ENCODE measurements around the gene SULT1A2.
"Not testable (repeated sequence)": the region's sequence is repeated elsewhere in the genome, so short reads cannot be mapped to it uniquely, and the experiment has no call there.

SULT1A2 gene

GRCh38 chr16:28617874-28618273, 21.0 kb upstream of the SULT1A2 start:
- H3K4me1 ChIP-seq (ENCODE audit: insufficient read depth, low read length): 0 out of 2 replicates have a peak, but pooled peaks cover 12% of the 10 kb centered on the region
- no peaks in the 10 kb centered on the region for H3K9me3 ChIP-seq (ENCODE audit: insufficient read depth, low read depth, low read length)
- no peaks in the 10 kb centered on the region for H3K36me3 ChIP-seq (ENCODE audit: insufficient read depth, low read length)
- H3K9ac ChIP-seq (ENCODE audit: low read depth, low read length): peak overlapping the region; percentile 20; the same call in 1 of the 2 replicates
- no peaks in the 10 kb centered on the region for H3K27me3 ChIP-seq (ENCODE audit: insufficient read depth, low read length)
- no peak overlapping the region for H3K4me3 ChIP-seq (ENCODE audit: low read length)
- 51% methylated on average over 4 of the region's 4 CpGs for WGBS
- H3K27ac ChIP-seq (ENCODE audit: low read depth, low read length): peak overlapping the region; percentile 67; the same call in 1 of the 2 replicates

- Histone ChIP-seq H3K9ac (ENCODE audit: low read depth, low read length) (no peak overlapping the region), H3K4me3 (ENCODE audit: low read length) (no peak overlapping the region), H3K27ac (ENCODE audit: low read depth, low read length) (no peak overlapping the region), H3K4me1 (ENCODE audit: insufficient read depth, low read length) (0 out of 2 replicates have a peak, but pooled peaks cover 7% of the 10 kb centered on the region), H3K27me3 (ENCODE audit: insufficient read depth, low read length) (no peaks in the 10 kb centered on the region), H3K36me3 (ENCODE audit: insufficient read depth, low read length) (no peaks in the 10 kb centered on the region), H3K9me3 (ENCODE audit: insufficient read depth, low read depth, low read length) (no peaks in the 10 kb centered on the region)
- WGBS: 93% methylated on average over 7 of the region's 7 CpGs
Observed at GRCh38 chr16:28616636-28617035, 19.8 kb upstream of the SULT1A2 start.

- WGBS: 91% methylated on average over 7 of the region's 7 CpGs
- H3K9me3 ChIP-seq (ENCODE audit: insufficient read depth, low read depth, low read length); H3K36me3 ChIP-seq (ENCODE audit: insufficient read depth, low read length); H3K4me3 ChIP-seq (ENCODE audit: low read length); H3K27ac ChIP-seq (ENCODE audit: low read depth, low read length); H3K9ac ChIP-seq (ENCODE audit: low read depth, low read length); H3K4me1 ChIP-seq (ENCODE audit: insufficient read depth, low read length); H3K27me3 ChIP-seq (ENCODE audit: insufficient read depth, low read length): not testable (repeated sequence)
Observed at GRCh38 chr16:28616224-28616577, 19.4 kb upstream of the SULT1A2 start.

DNA sequence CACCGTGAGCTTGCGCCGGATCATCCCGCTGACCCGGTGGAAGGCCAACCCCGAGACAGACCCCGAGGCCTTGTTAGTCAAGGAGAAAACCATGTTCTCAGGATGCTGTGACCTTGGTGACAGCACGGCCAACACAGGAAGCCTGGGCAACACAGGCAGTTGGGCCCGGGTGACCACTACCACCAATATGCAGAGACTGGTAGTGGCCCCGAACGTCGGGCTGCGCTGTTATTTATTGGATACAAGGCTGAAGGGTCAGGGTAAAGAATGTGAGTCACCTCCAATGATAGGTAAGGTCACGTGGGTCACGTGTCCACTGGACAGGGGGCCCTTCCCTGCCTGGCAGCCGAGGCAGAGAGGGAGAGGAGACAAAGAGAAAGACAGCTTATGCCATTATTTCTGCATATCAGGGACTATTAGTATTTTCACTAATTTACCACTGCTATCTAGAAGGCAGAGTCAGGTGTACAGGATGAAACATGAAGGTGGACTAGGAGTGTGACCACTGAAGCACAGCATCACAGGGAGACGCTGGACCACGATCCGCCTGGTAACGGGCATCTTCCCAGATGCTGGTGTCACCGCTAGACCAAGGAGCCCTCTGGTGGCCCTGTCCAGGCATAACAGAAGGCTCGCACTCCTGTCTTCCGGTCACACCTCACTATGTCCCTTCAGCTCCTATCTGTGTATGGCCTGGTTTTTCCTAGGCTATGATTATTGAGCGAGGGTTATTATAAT, 18.8 kb upstream of the SULT1A2 start:
- not testable (repeated sequence) for H3K27me3 ChIP-seq (ENCODE audit: insufficient read depth, low read length); H3K27ac ChIP-seq (ENCODE audit: low read depth, low read length); H3K36me3 ChIP-seq (ENCODE audit: insufficient read depth, low read length); H3K9me3 ChIP-seq (ENCODE audit: insufficient read depth, low read depth, low read length); H3K9ac ChIP-seq (ENCODE audit: low read depth, low read length); H3K4me1 ChIP-seq (ENCODE audit: insufficient read depth, low read length); H3K4me3 ChIP-seq (ENCODE audit: low read length)
- 60% methylated on average over 13 of the region's 24 CpGs for WGBS

DNA sequence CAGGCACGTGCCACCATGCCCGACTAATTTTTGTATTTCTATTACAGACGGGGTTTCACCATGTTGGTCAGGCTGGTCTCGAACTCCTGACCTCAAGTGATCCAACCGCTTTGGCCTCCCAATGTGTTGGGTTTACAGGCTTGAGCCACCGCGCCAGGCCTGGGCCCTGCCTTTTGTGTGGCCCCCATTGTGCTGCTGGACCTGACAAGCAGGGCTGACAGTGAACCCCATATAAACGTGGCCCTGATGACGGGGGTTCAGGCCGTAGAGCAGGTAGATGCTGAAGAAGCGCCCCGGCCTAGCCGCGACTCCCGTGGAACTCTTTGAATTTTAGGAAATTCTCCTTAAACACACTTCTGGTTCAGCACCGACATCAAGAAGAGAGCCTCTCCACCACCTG, 17.7 kb upstream of the SULT1A2 start:
- H3K4me3 ChIP-seq (ENCODE audit: low read length); H3K27ac ChIP-seq (ENCODE audit: low read depth, low read length); H3K27me3 ChIP-seq (ENCODE audit: insufficient read depth, low read length); H3K36me3 ChIP-seq (ENCODE audit: insufficient read depth, low read length); H3K9me3 ChIP-seq (ENCODE audit: insufficient read depth, low read depth, low read length); H3K9ac ChIP-seq (ENCODE audit: low read depth, low read length): not testable (repeated sequence)
- H3K4me1 ChIP-seq (ENCODE audit: insufficient read depth, low read length): 0 out of 2 replicates have a peak, but pooled peaks cover 15% of the 10 kb centered on the region
- 91% methylated on average over 9 of the region's 16 CpGs for WGBS

- peaks cover 21% of the 10 kb centered on the region; the same call in 1 of the 2 replicates for H3K4me1 ChIP-seq (ENCODE audit: insufficient read depth, low read length)
- not testable (repeated sequence) for H3K27ac ChIP-seq (ENCODE audit: low read depth, low read length); H3K36me3 ChIP-seq (ENCODE audit: insufficient read depth, low read length); H3K4me3 ChIP-seq (ENCODE audit: low read length); H3K27me3 ChIP-seq (ENCODE audit: insufficient read depth, low read length); H3K9me3 ChIP-seq (ENCODE audit: insufficient read depth, low read depth, low read length); H3K9ac ChIP-seq (ENCODE audit: low read depth, low read length)
- WGBS: no CpG with 5 or more reads among the region's 26 CpGs
Observed at GRCh38 chr16:28613912-28614311, 17.1 kb upstream of the SULT1A2 start.

DNA sequence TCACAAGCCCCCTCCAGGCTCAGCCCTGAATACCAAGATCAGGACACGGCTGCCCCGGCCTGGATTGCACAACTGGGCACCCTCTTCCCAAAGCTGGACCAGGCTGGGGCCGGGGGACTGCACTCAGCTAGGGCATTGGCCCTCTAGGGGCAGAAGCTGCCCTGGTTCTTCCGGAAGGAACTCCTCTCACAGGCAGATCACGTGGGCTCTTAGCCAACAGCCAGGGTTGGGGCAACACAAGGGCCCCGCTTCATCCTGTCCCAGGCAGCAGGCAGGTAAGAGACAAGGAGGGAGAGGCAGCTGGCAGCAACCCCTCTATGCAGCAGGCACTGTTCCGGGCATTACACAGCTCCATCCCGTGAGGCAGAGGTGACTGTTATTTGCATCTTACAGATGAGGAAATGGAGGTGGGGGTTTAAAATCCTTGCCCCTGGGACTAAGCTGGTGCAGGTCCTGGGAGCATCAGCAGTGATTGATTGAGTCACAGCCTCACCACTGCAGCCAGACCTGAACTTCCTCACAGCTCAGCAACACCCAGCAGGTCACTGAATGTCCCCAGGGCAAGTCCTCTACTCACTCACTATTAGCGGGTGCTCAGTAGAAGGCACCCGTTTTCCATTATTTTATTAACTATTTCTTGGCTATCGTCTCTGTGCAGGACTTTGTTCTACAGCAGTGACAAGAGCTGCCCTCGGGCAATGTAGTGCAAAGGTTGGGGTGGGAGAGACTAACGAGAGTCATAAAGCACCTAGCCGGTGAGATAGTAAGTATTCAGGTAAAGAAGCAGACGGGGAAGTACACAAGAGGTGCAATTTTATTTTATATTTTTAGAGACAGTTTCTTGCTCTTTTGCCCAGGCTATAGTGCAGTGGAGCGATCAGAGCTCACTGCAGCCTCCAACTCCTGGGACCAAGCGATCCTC, 15.8 kb upstream of the SULT1A2 start:
- not testable (repeated sequence) for H3K9me3 ChIP-seq (ENCODE audit: insufficient read depth, low read depth, low read length); H3K36me3 ChIP-seq (ENCODE audit: insufficient read depth, low read length); H3K9ac ChIP-seq (ENCODE audit: low read depth, low read length); H3K27ac ChIP-seq (ENCODE audit: low read depth, low read length); H3K4me3 ChIP-seq (ENCODE audit: low read length); H3K27me3 ChIP-seq (ENCODE audit: insufficient read depth, low read length)
- peaks cover 16% of the 10 kb centered on the region; the same call in 1 of the 2 replicates for H3K4me1 ChIP-seq (ENCODE audit: insufficient read depth, low read length)
- WGBS: no CpG with 5 or more reads among the region's 17 CpGs

- Histone ChIP-seq H3K27me3 (ENCODE audit: insufficient read depth, low read length) (no peaks in the 10 kb centered on the region), H3K36me3 (ENCODE audit: insufficient read depth, low read length) (no peaks in the 10 kb centered on the region), H3K9ac (ENCODE audit: low read depth, low read length) (no peak overlapping the region), H3K4me3 (ENCODE audit: low read length) (no peak overlapping the region), H3K9me3 (ENCODE audit: insufficient read depth, low read depth, low read length) (no peaks in the 10 kb centered on the region), H3K27ac (ENCODE audit: low read depth, low read length) (no peak overlapping the region), H3K4me1 (ENCODE audit: insufficient read depth, low read length) (peaks cover 16% of the 10 kb centered on the region; the same call in 1 of the 2 replicates)
- WGBS: 87% methylated on average over 10 of the region's 10 CpGs
Observed at GRCh38 chr16:28610595-28611191, 13.8 kb upstream of the SULT1A2 start.

DNA sequence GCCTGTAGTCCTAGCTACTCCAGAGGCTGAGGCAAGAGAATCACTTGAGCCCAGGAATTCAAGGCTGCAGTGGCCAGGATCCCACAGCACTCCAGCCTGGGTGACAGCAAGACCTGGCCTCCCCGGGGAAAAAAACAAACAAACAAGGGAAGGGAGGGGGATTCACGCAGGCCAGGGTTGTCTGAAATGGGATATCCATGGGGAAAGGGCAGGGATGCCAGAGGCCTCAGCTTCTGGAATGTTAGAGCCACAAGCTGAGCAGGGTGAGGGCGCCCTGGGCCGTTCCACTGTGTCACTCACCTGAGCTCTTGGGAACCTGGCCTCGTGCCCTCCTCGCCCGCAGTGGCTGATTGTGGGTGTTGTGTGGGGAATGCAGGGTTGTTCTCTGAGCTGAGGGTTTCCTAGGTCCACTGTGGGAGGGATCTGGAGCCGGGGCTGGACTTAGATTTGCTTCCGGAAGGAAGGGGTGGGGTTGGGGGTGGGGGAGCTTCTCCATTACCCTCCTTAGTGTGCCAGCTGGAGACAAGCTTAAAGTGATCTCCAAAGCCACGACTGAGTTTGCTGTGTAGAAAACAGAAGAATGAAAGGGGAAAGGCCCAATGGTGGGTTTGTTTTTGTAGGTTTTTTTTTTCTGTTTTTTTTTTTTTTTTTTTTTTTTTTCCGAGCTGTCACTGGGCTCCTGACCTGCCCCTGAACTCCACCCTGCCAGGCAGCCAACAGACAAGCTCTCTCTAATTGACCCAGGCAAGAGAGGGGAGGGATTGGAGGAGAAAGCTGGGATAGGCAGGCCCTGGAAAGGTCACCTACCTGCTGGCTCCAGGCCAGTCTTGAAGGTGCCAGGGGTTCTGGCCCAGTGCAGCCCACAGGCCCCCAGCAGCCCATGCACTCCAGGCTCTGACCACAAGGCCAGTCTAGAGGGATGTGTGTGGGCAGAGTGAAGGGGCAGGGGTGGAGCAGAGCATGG, 13.1 kb upstream of the SULT1A2 start, which contains the start of gene SULT1A1:
SULT1A1 (minus strand) TSS at position 414 of the 964 bp plus-strand sequence. CDS start 1,189 bp downstream, outside the sequence.
- peaks cover 16% of the 10 kb centered on the region; the same call in 1 of the 2 replicates for H3K4me1 ChIP-seq (ENCODE audit: insufficient read depth, low read length)
- no peak within 1 kb of the TSS for H3K27ac ChIP-seq (ENCODE audit: low read depth, low read length)
- H3K9me3 ChIP-seq (ENCODE audit: insufficient read depth, low read depth, low read length): no peaks in the 10 kb centered on the region
- H3K36me3 ChIP-seq (ENCODE audit: insufficient read depth, low read length): no peaks in the 10 kb centered on the region
- H3K9ac ChIP-seq (ENCODE audit: low read depth, low read length): no peak within 1 kb of the TSS
- WGBS: 54% methylated on average over 10 of the region's 11 CpGs
- no peaks in the 10 kb centered on the region for H3K27me3 ChIP-seq (ENCODE audit: insufficient read depth, low read length)
- no peak within 1 kb of the TSS; the same call in 1 of the 2 replicates for H3K4me3 ChIP-seq (ENCODE audit: low read length)

- not testable (repeated sequence) for H3K9ac ChIP-seq (ENCODE audit: low read depth, low read length)
Observed at GRCh38 chr16:28608867-28609596, 12.2 kb upstream of the SULT1A2 start.

More at GRCh38 chr16:28608867-28609596, 12.2 kb upstream of the SULT1A2 start:
- peaks cover 16% of the 10 kb centered on the region; the same call in 1 of the 2 replicates for H3K4me1 ChIP-seq (ENCODE audit: insufficient read depth, low read length)
- not testable (repeated sequence) for H3K27ac ChIP-seq (ENCODE audit: low read depth, low read length); H3K9me3 ChIP-seq (ENCODE audit: insufficient read depth, low read depth, low read length); H3K27me3 ChIP-seq (ENCODE audit: insufficient read depth, low read length); H3K36me3 ChIP-seq (ENCODE audit: insufficient read depth, low read length); H3K4me3 ChIP-seq (ENCODE audit: low read length)
- WGBS: 87% methylated on average over 10 of the region's 11 CpGs
